HG03025 (cell line): ENCODE results near the gene ZNF267.
"Not testable (repeated sequence)": the region's sequence is repeated elsewhere in the genome, so short reads cannot be mapped to it uniquely, and the experiment has no call there.

ENCODE experiments used
- ATAC-seq: cut with Tn5 transposase; IDR thresholded peaks from one replicate; pipeline ENCODE4 v1.9.1; 2021; ENCODE audit warnings: mild to moderate bottlenecking, moderate library complexity; ENCODE audit not compliant: unreplicated experiment, low FRiP score

Gene ZNF267

DNA sequence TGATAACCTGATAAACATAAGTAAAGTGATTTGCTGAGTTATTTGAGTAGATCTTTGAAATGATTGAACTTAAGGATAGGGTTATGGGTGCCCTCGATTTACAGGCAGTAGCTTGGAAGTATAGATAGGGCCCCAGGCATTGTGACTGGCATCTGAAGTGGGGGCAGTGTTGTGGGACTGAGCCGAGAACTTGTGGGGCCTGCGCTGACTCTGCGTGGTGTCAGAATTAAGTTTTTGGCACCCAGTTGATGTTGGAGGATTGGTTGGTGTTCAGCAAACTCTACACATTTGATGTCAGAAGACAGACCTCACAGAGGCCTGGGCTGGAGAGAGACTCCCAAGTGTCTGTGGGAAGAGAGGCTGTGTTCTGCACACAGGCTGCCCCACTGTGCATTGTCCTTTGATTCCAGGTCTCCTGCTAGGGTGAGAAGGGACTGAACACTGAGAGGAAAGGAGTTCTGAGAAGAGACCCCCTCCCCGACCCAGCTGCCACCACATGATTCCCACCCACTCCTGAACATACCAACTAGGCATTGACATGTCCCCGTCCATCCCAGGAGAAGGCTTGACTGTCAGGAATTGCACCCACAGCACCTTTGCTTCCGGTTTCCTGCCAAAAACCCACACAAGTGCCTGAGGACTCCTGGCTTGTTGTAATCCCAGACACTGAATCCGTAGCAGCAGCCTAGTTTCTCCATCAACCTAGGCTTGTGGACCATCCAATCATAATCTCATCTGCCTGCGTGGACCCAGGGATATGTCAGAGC, 4.5 kb downstream of the ZNF267 start:
- no peak for ATAC-seq

DNA sequence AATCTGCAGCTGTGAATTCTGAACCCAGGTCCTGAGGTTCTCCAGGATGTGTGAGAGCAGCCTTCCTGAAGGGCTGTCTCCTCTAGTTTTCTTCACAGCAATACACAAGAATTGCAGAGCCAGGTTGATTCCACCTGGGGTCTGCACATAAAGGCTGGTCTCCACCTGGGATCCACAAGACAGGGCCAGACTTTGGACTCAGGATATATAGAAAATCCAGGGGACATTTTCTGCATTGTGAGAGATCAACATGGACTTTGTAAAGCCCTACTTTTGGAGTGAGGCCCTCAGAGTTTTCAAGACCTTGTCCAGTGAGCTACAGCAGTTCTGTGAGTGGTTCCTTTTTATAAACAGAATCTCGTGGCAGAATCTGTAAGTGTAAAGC, 6.3 kb downstream of the ZNF267 start:
- ATAC-seq = no peak

DNA sequence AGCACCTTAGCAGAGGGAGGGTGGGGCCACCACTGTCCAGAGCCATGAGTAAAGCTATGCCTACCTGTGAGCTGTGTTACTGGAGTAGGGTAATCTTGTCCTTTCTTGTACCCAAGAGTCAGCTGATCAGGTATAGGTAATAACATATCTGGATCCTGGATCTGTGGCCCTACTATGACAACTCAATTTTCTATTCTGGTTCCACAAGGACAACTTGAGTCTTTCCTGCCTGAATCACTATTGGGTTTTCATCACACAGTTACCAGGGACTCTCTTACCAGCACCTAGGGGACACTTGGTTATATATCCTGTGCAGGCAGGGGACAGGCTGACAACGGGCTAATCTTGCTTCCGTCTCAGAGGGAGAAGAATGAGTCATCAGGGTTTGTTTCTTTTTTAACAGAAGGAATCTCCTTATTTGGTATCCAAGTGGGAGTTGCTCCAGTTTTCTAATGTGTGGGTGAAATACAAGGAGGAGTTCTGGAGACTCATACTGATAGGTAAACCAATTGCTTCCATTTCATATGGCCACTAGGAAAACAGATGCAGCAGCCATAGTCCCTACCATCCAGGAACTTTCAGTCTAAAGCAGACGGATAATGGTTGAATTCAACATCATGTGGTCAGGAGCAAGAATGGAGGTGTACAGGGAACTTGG, 6.8 kb downstream of the ZNF267 start:
- ATAC-seq = no peak

DNA sequence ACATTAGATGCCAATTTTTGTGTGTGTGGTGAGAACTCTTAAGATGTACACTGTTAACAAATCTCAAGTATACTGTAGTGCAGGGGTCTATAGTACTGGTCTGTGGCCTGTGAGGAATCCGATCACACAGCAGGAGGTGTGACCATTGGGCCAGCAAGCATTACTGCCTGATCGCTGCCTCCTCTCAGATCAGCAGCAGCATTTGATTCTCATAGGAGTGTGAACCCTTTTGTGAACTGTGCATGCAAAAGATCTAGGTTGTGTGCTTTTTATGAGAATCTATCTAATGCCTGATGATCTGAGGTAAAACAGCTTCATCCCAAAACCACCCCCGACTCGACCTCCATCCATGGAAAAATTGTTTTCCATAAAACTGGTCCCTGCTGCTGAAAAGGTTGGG, 12.6 kb downstream of the ZNF267 start:
- no peak for ATAC-seq

DNA sequence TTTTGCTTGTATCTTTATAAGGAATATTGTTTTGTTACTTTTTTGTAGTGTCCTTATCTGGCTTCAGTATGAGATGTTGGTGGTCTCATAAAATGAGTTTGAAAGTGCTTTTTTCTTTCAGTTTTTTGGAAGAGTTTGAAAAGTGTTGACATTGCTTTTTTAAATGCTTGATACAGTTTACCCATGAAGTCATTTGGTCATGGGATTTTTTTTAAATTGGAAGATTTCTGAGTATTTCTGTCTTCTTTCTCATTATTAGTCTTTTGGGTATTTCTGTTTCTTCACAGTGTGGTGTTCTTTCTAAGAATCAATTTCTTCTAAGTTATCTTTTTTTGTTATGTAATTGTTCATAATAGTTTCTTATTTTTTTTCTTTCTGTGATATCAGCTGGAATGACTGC, 15.1 kb downstream of the ZNF267 start:
- no peak for ATAC-seq

DNA sequence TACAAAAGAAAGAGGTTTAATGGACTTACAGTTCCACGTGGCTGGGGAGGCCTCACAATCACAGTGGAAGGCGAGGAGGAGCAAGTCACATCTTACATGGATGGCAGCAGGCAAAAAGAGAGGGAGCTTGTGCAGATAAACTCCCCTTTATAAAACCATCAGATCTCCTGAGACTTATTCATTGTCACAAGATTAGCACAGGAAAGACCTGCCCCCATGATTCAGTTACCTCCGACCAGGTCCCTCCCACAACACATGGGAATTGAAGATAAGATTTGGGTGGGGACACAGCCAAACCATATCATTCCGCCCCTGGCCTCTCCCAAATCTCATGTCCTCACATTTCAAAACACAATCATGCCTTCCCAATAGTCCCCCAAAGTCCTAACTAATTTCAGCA, 18.5 kb downstream of the ZNF267 start:
- not testable (repeated sequence) for ATAC-seq

DNA sequence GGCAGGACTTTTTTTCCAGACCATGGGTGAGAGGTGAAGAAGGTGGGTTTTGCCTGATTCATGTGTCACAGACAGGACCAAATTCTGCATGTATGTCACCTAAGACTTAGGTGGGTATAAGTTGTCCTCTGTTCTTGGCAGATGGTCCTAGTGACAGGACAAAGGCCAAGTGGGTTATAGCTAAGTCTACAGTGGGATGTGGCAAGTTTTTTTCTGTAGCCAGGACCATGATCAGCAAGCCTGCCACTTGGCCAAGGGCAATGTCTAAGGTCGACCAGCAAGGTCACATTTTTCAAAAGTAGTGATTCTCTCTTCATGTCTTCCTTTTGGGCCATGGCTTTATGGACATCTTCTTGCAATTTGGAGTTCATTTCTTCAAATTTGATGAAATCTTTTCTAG, 20.2 kb downstream of the ZNF267 start:
- no peak for ATAC-seq

DNA sequence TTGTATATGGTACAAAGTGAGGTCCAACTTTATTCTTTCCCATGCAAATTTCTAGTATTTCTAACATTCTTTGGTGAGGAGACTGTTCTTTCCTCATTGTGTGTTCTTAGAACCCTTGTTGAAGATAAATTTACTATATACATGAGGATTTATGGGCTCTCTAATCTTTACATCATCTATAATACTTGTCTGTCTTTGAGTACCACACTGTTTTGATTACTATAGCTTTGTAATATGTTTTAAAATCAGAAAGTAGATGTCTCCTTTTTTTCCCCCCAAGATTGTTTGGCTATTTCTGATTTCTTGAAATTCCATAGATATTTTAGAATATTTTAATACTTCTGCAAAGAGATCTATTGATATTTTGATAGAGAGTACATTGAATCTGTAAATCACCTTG, 23.7 kb downstream of the ZNF267 start:
- ATAC-seq = no peak

DNA sequence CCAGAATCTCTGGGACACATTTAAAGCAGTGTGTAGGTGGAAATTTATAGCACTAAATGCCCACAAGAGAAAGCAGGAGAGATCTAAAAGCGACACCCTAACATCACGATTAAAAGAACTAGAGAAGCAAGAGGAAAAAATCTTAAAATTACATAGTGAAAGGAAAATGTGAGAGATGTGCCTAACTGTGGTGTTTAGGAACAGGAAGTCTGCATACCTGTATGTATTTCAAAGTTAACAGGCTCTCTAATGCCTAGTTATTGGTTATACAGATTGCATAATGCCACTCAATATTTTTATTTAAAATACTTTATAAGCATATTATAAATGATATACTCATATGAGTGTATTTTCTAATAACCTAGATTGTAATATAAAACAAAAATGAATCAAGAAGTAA, 25.9 kb downstream of the ZNF267 start:
- no peak for ATAC-seq

DNA sequence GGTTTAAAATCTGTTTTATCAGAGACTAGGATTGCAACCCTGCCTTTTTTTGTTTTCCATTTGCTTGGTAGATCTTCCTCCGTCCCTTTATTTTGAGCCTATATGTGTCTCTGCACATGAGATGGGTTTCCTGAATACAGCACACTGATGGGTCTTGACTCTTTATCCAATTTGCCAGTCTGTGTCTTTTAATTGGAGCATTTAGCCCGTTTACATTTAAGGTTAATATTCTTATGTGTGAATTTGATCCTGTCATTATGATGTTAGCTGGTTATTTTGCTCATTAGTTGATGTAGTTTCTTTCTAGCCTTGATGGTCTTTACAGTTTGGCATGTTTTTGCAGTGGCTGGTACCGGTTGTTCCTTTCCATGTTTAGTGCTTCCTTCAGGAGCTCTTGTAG, 31.0 kb downstream of the ZNF267 start:
- ATAC-seq = not testable (repeated sequence)

DNA sequence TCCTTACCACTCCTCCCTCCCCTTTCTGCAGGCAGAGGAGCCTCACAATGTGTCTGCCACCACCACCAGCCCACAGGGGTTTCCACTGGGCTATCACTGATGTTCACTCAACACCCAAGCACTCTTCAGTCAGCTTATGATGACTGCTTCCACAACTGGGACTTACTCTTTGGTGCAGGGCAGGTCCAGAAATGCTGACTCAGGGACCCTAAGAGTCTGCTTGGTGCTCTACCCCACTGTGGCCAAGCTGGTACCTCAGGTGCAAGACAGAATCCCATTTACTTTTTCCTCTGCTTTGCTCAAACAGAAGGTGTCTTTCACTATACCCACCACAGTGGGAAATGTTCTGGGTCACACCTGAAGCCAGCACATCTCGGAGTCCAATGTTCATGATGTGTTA, 40.1 kb downstream of the ZNF267 start:
- ATAC-seq = no peak

DNA sequence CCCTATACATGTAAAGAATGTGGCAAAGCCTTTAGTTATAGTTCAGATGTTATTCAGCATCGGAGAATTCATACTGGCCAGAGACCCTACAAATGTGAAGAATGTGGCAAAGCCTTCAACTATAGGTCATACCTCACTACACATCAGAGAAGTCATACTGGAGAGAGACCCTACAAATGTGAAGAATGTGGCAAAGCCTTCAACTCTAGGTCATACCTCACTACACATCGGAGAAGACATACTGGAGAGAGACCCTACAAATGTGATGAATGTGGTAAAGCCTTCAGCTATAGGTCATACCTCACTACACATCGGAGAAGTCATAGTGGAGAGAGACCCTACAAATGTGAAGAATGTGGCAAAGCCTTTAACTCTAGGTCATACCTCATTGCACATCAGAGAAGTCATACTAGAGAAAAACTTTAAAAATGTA, 42.5 kb downstream of the ZNF267 start:
- no peak for ATAC-seq

DNA sequence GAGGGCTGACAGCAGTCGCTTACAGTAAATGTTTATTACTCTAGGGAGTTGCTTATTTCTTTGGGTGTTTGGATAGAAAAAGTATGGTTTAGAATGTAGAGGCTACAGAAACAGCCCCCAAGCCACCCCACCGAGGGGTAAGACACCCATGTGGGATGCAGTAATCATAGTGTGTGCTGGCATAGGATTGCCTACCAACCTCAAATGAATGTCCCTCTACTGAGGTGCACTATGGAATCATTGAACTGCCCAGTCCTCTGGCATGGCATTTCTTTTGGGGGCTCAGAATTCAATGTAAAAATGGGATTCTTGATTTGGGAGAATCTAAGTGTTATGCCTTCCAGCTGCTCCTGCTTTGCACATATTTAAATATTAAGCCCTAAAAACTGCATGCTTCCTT, 46.8 kb downstream of the ZNF267 start:
- no peak for ATAC-seq

DNA sequence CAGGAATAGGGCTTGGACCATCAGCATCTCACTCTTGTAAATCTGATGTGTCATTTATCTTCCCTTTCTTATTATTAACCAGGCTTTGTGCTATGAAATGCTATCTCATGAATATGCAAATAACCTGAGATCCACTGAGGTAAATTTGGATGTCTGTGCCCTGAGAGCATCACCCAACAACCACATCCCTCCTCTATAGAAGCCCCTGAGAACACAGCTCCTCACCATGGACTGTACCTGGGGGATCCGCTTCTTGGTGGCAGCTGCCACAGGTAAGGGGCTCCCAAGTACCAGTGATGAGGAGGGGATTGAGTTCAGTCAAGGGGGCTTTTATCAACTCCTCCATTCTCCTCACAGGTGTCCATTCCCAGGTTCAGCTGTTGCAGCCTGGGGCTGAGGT, 78.2 kb downstream of the ZNF267 start:
- ATAC-seq = not testable (repeated sequence)

DNA sequence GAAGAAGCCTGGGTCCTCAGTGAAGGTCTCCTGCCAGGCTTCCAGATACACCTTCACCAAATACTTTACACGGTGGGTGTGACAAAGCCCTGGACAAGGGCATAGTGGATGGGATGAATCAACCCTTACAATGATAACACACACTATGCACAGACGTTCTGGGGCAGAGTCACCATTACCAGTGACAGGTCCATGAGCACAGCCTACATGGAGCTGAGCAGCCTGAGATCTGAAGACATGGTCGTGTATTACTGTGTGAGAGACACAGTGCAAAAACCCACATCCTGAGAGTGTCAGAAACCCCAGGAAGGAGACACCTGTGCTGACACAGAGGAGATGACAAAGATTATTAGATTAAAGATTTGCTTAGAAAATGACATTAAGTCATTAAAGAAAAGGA, 78.6 kb downstream of the ZNF267 start:
- ATAC-seq = not testable (repeated sequence)

DNA sequence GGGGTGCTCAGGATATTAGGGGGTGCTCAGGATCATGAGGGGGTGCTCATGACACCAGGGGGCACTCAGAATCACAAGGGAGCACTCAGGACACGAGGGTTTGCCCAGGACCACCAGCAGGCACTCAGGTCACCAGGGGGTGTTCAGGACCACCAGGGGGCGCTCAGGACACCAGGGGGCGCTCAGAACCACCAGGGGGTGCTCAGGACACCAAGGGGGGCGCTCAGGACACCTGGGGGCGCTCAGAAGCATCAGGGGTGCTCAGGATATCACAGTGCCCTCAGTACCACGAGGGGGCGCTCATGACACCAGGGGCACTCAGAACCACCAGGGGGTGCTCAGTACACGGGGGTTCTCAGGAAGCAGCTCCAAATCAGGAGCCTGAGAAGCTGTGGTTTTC, 82.6 kb downstream of the ZNF267 start:
- not testable (repeated sequence) for ATAC-seq

DNA sequence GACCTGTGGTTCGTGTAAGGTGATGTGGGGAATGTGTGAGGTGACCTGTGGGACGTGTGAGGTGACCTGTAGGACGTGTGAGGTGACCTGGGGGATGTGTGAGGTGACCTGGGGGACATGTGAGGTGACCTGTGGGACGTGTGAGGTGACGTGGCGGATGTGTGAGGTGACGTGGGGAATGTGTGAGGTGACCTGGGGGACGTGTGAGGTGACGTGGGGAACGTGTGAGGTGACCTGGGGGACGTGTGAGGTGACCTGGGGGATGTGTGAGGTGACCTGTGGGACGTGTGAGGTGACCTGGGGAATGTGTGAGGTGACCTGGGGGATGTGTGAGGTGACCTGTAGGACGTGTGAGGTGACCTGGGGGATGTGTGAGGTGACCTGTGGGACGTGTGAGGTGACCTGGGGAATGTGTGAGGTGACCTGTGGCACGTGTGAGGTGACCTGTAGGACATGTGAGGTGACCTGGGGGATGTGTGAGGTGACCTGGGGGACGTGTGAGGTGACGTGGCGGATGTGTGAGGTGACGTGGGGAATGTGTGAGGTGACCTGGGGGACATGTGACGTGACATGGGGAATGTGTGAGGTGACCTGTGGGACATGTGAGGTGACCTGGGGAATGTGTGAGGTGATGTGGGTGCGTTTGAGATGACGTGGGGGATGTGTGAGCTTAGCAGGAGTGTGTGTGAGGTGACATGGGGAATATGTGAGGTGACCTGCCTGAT, 86.7 kb downstream of the ZNF267 start:
- not testable (repeated sequence) for ATAC-seq
